22Rv1 (cell line): ENCODE measurements around the gene WBP2.
"Not testable (repeated sequence)": the region's sequence is repeated elsewhere in the genome, so short reads cannot be mapped to it uniquely, and the experiment has no call there.

Source experiments
- H3K27ac ChIP-seq: fragments of 450-650 bp; 2 replicates; pipeline ENCODE4 v1.5.1; 2017
- CTCF ChIP-seq: fragments of 450-650 bp; IDR thresholded peaks from 2 replicates; pipeline ENCODE4 v1.5.1; 2017; ENCODE audit warnings: mild to moderate bottlenecking
- ZFX ChIP-seq: fragments of 450-650 bp; IDR thresholded peaks from 2 replicates; pipeline ENCODE4 v1.6.1; 2017; ENCODE audit warnings: antibody characterized with exemption, borderline replicate concordance

WBP2 gene

GRCh38 chr17:75814900-75815373, 40.2 kb downstream of the WBP2 start:
- H3K27ac ChIP-seq: no peak overlapping the region
- TF ChIP-seq CTCF (no peak), ZFX (no peak)

- H3K27ac ChIP-seq: no peak overlapping the region
- TF ChIP-seq CTCF: no peak
- TF ChIP-seq ZFX: no peak
Observed at GRCh38 chr17:75814021-75814395, 41.1 kb downstream of the WBP2 start.

GRCh38 chr17:75813081-75814020, 41.8 kb downstream of the WBP2 start:
- TF ChIP-seq ZFX (no peak), CTCF (no peak)
- no peak overlapping the region for H3K27ac ChIP-seq

- TF ChIP-seq ZFX (no peak), CTCF (no peak)
- H3K27ac ChIP-seq: no peak overlapping the region
Observed at GRCh38 chr17:75812096-75813013, 42.8 kb downstream of the WBP2 start.

GRCh38 chr17:75811174-75811573, 44.0 kb downstream of the WBP2 start:
- no peak overlapping the region for H3K27ac ChIP-seq
- TF ChIP-seq ZFX (no peak), CTCF (no peak)

- not testable (repeated sequence) for H3K27ac ChIP-seq
Observed at GRCh38 chr17:75810756-75811155, 44.4 kb downstream of the WBP2 start.

- TF ChIP-seq ZFX: no peak
Observed at GRCh38 chr17:75810216-75810615, 44.9 kb downstream of the WBP2 start.

GRCh38 chr17:75809631-75810111, 45.5 kb downstream of the WBP2 start:
- no peak overlapping the region for H3K27ac ChIP-seq
- TF ChIP-seq ZFX: no peak
- no peak for TF ChIP-seq CTCF

More at GRCh38 chr17:75810216-75810615, 44.9 kb downstream of the WBP2 start:
- H3K27ac ChIP-seq: no peak overlapping the region
